ENCODE measurements around the gene PRR20C.
"Not testable (repeated sequence)": the region's sequence is repeated elsewhere in the genome, so short reads cannot be mapped to it uniquely, and the experiment has no call there.

PRR20C gene

GRCh38 chr13:57153761-57154160, at the start of gene PRR20C:
TSS of gene PRR20C (plus strand) at chr13:57154061. CDS start at chr13:57154448, 387 bp downstream.
- not testable (repeated sequence) for H3K36me3 ChIP-seq (replicated peaks; ENCODE audit: insufficient read depth, low read length); H2AFZ ChIP-seq (ENCODE audit: low read length); H3K27ac ChIP-seq (ENCODE audit: low read length); H3K9me2 ChIP-seq (replicated peaks; ENCODE audit: insufficient read depth, low read length); H3K4me1 ChIP-seq (ENCODE audit: low read length); H3K79me2 ChIP-seq (ENCODE audit: low read length); H3F3A ChIP-seq (ENCODE audit: insufficient read depth, low read length); H4K20me1 ChIP-seq (ENCODE audit: insufficient read depth, low read length); DNase-seq; H3K9me3 ChIP-seq (replicated peaks; ENCODE audit: insufficient read depth, low read length); H3K27me3 ChIP-seq (replicated peaks; ENCODE audit: insufficient read depth, low read length); H3K4me3 ChIP-seq (ENCODE audit: low read length); H3K4me2 ChIP-seq (ENCODE audit: low read depth, low read length); H3K9ac ChIP-seq (ENCODE audit: low read length)

DNA sequence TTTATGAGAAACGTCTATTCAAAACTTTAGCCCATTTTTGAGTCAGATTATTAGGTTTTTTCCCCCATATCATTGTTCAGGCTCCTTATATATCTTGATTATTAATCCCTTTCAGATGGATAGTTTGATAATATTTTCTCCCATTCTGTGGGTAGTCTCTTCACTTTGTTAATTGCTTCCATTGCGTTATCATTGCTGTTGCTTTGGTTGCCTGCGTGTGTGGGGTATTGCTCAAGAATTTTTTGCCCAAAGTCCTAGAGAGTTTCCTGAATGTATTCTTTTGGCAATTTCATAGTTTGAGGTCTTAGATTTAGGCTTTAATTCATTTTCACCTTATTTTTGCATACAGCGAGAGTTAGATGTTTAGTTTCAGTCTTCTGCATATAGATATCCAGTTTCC, 38.9 kb upstream of the PRR20C start:
- Histone ChIP-seq H3K4me3 (ENCODE audit: low read length) (no peak overlapping the region), H2AFZ (ENCODE audit: low read length) (no peak overlapping the region), H3K4me1 (ENCODE audit: low read length) (no peaks in the 10 kb centered on the region), H3K9me3 (replicated peaks; ENCODE audit: insufficient read depth, low read length) (no peaks in the 10 kb centered on the region), H3K9ac (ENCODE audit: low read length) (no peak overlapping the region), H3K79me2 (ENCODE audit: low read length) (no peaks in the 10 kb centered on the region), H3K27me3 (replicated peaks; ENCODE audit: insufficient read depth, low read length) (no peaks in the 10 kb centered on the region), H3F3A (ENCODE audit: insufficient read depth, low read length) (no peaks in the 10 kb centered on the region), H3K36me3 (replicated peaks; ENCODE audit: insufficient read depth, low read length) (no peaks in the 10 kb centered on the region), H3K4me2 (ENCODE audit: low read depth, low read length) (no peak overlapping the region), H3K9me2 (replicated peaks; ENCODE audit: insufficient read depth, low read length) (no peaks in the 10 kb centered on the region), H4K20me1 (ENCODE audit: insufficient read depth, low read length) (no peaks in the 10 kb centered on the region), H3K27ac (ENCODE audit: low read length) (no peak overlapping the region)
- no peak for TF ChIP-seq EZH2 (optimal IDR thresholded peaks at IDR 0.05; ENCODE audit: low read depth, low read length)
- no peak for TF ChIP-seq CTCF (IDR thresholded peaks at IDR 0.05; ENCODE audit: low read length)
- TF ChIP-seq EZH2phosphoT487 (IDR thresholded peaks at IDR 0.05; ENCODE audit: low read length): no peak
- no peak for DNase-seq

DNA sequence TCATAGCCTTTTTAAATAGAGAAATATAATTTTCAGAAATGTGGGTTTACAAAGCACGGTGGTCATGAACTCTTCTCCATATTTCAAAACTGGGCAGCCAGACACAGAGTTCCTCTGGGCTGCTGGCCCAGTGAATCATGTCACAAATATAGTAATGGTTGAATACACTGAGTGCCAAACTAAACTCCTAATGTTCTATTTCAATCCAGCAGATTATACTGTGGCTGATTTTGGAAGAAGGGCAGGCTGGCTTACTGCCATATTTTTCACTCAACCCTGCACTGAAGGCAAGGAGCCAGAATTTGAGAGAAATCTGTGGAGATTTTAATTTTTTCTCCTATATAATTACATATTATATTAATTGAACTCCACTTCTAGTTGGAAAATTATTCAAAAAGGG, 30.2 kb upstream of the PRR20C start:
- Histone ChIP-seq H3K79me2 (ENCODE audit: low read length) (no peaks in the 10 kb centered on the region), H3F3A (ENCODE audit: insufficient read depth, low read length) (no peaks in the 10 kb centered on the region), H3K27ac (ENCODE audit: low read length) (no peak overlapping the region), H3K36me3 (replicated peaks; ENCODE audit: insufficient read depth, low read length) (no peaks in the 10 kb centered on the region), H4K20me1 (ENCODE audit: insufficient read depth, low read length) (no peaks in the 10 kb centered on the region), H3K9ac (ENCODE audit: low read length) (no peak overlapping the region), H3K4me2 (ENCODE audit: low read depth, low read length) (no peak overlapping the region), H3K4me1 (ENCODE audit: low read length) (no peaks in the 10 kb centered on the region), H3K9me3 (replicated peaks; ENCODE audit: insufficient read depth, low read length) (no peaks in the 10 kb centered on the region), H3K4me3 (ENCODE audit: low read length) (no peak overlapping the region), H3K9me2 (replicated peaks; ENCODE audit: insufficient read depth, low read length) (no peaks in the 10 kb centered on the region), H2AFZ (ENCODE audit: low read length) (no peak overlapping the region), H3K27me3 (replicated peaks; ENCODE audit: insufficient read depth, low read length) (no peaks in the 10 kb centered on the region)
- DNase-seq: no peak
- TF ChIP-seq CTCF (IDR thresholded peaks at IDR 0.05; ENCODE audit: low read length): no peak
- TF ChIP-seq EZH2 (optimal IDR thresholded peaks at IDR 0.05; ENCODE audit: low read depth, low read length): no peak
- no peak for TF ChIP-seq EZH2phosphoT487 (IDR thresholded peaks at IDR 0.05; ENCODE audit: low read length)

- Histone ChIP-seq H3K9me2 (replicated peaks; ENCODE audit: insufficient read depth, low read length) (no peaks in the 10 kb centered on the region), H3K4me2 (ENCODE audit: low read depth, low read length) (no peak overlapping the region), H3K27me3 (replicated peaks; ENCODE audit: insufficient read depth, low read length) (no peaks in the 10 kb centered on the region), H3F3A (ENCODE audit: insufficient read depth, low read length) (no peaks in the 10 kb centered on the region), H3K9me3 (replicated peaks; ENCODE audit: insufficient read depth, low read length) (no peaks in the 10 kb centered on the region), H2AFZ (ENCODE audit: low read length) (no peak overlapping the region), H3K4me3 (ENCODE audit: low read length) (no peak overlapping the region), H3K79me2 (ENCODE audit: low read length) (no peaks in the 10 kb centered on the region), H3K9ac (ENCODE audit: low read length) (no peak overlapping the region), H3K27ac (ENCODE audit: low read length) (no peak overlapping the region), H3K4me1 (ENCODE audit: low read length) (no peaks in the 10 kb centered on the region), H3K36me3 (replicated peaks; ENCODE audit: insufficient read depth, low read length) (no peaks in the 10 kb centered on the region), H4K20me1 (ENCODE audit: insufficient read depth, low read length) (no peaks in the 10 kb centered on the region)
- TF ChIP-seq EZH2 (optimal IDR thresholded peaks at IDR 0.05; ENCODE audit: low read depth, low read length): no peak
- DNase-seq: no peak
Measured at GRCh38 chr13:57128909-57129308, 25.0 kb upstream of the PRR20C start.

All from MM.1S (cell line).